KBM-7 (cell line): Measurements from ENCODE around the gene PPP2R2C.

Experiments used
- DNase-seq: peaks from one replicate; pipeline ENCODE4 v3.0.0-alpha.2; 2015
- in situ Hi-C: fragments of 300-500 bp; cut with MboI; formaldehyde crosslinking; loops from 2 replicates; pipeline ENCODE4 v1.14.3; 2020; ENCODE audit warnings: low sequenced_read_pairs, low pct_unique_long_range_greater_than_20kb, mixed read lengths

The PPP2R2C gene

GRCh38 chr4:6359536-6360308 is 112.7 kb downstream of the PPP2R2C start:
- in situ Hi-C loops = no loop called here
- DNase-seq = no peak

- no peak for DNase-seq
- in situ Hi-C loops = no loop called here
Measured at GRCh38 chr4:6357476-6357875, 114.9 kb downstream of the PPP2R2C start.

- in situ Hi-C loops = no loop called here
- DNase-seq = no peak
Measured at GRCh38 chr4:6356076-6356560, 116.3 kb downstream of the PPP2R2C start.

- no peak for DNase-seq
- in situ Hi-C loops = no loop called here
Measured at GRCh38 chr4:6355052-6355451, 117.4 kb downstream of the PPP2R2C start.

GRCh38 chr4:6354626-6355025 is 117.8 kb downstream of the PPP2R2C start:
- in situ Hi-C loops = no loop called here
- no peak for DNase-seq

GRCh38 chr4:6354119-6354518 is 118.3 kb downstream of the PPP2R2C start:
- DNase-seq = no peak
- in situ Hi-C loops = no loop called here

- in situ Hi-C loops = no loop called here
Measured at GRCh38 chr4:6352031-6352692, 120.3 kb downstream of the PPP2R2C start.

GRCh38 chr4:6351246-6352000 is 121.0 kb downstream of the PPP2R2C start:
- in situ Hi-C loops = no loop called here
- no peak for DNase-seq

More at GRCh38 chr4:6352031-6352692, 120.3 kb downstream of the PPP2R2C start:
- DNase-seq = no peak

- no peak for DNase-seq
- in situ Hi-C loops = no loop called here
Measured at GRCh38 chr4:6350646-6351045, 121.8 kb downstream of the PPP2R2C start.

- in situ Hi-C loops = no loop called here
- no peak for DNase-seq
Measured at GRCh38 chr4:6349896-6350603, 122.4 kb downstream of the PPP2R2C start.

- DNase-seq = no peak
- in situ Hi-C loops = no loop called here
Measured at GRCh38 chr4:6348408-6348807, 124.0 kb downstream of the PPP2R2C start.

- in situ Hi-C loops = no loop called here
- no peak for DNase-seq
Measured at GRCh38 chr4:6347511-6348045, 124.8 kb downstream of the PPP2R2C start.

GRCh38 chr4:6346373-6347110 is 125.9 kb downstream of the PPP2R2C start:
- in situ Hi-C loops = no loop called here
- no peak for DNase-seq

GRCh38 chr4:6345866-6346265 is 126.5 kb downstream of the PPP2R2C start:
- in situ Hi-C loops = no loop called here
- DNase-seq = no peak

- in situ Hi-C loops = no loop called here
- no peak for DNase-seq
Measured at GRCh38 chr4:6345096-6345830, 127.2 kb downstream of the PPP2R2C start.

- in situ Hi-C loops = no loop called here
- no peak for DNase-seq
Measured at GRCh38 chr4:6343939-6344408, 128.4 kb downstream of the PPP2R2C start.

GRCh38 chr4:6342530-6343293 is 129.7 kb downstream of the PPP2R2C start:
- in situ Hi-C loops = no loop called here
- peak; percentile 62 for DNase-seq
